Endodermal cell (in vitro differentiated cells): ENCODE data around the gene OSBPL7. TPM values are rescaled to one million over a fixed set of nuclear protein-coding genes. Genes with fewer than 3 reads are reported as not detected.

Experiments used
- DNase-seq: peaks from one replicate; pipeline ENCODE4 v3.0.0-alpha.2; 2017
- H3K27ac ChIP-seq: 2 replicates; pipeline ENCODE4 v1.5.1; 2013; ENCODE audit warnings: mild to moderate bottlenecking, low read depth, low read length, moderate library complexity
- H3K27me3 ChIP-seq: 2 replicates; pipeline ENCODE4 v1.6.1; 2013; ENCODE audit warnings: mild to moderate bottlenecking, low read length, moderate library complexity; ENCODE audit not compliant: insufficient read depth, control insufficient read depth, poor library complexity, severe bottlenecking
- H3K36me3 ChIP-seq: 2 replicates; pipeline ENCODE4 v1.7.0; 2013; ENCODE audit warnings: mild to moderate bottlenecking, low read length, moderate library complexity; ENCODE audit not compliant: control insufficient read depth, insufficient read depth
- H3K4me1 ChIP-seq: one replicate; pipeline ENCODE4 v1.7.0; 2013; ENCODE audit warnings: low read length; ENCODE audit not compliant: control insufficient read depth, insufficient read depth
- H3K4me3 ChIP-seq: 2 replicates; pipeline ENCODE4 v1.5.1; 2013; ENCODE audit warnings: mild to moderate bottlenecking, low read length, moderate library complexity
- H3K9ac ChIP-seq: 2 replicates; pipeline ENCODE4 v1.6.1; 2013; ENCODE audit warnings: mild to moderate bottlenecking, low read length, moderate library complexity; ENCODE audit not compliant: poor library complexity, severe bottlenecking; ENCODE audit errors: extremely low read depth
- H3K9me3 ChIP-seq: 2 replicates; pipeline ENCODE4 v1.6.1; 2013; ENCODE audit warnings: mild to moderate bottlenecking, low read length, moderate library complexity; ENCODE audit not compliant: control insufficient read depth
- H3K27ac Mint-ChIP-seq: 2 replicates; pipeline ENCODE4 v1.8.0; 2020; ENCODE audit warnings: mixed read lengths
- H3K27me3 Mint-ChIP-seq: 2 replicates; pipeline ENCODE4 v1.8.0; 2021; ENCODE audit warnings: mild to moderate bottlenecking, mixed read lengths; ENCODE audit not compliant: insufficient read depth
- H3K36me3 Mint-ChIP-seq: 2 replicates; pipeline ENCODE4 v1.8.0; 2020; ENCODE audit warnings: low read depth, mixed read lengths
- H3K4me1 Mint-ChIP-seq: 2 replicates; pipeline ENCODE4 v1.8.0; 2020; ENCODE audit warnings: mixed read lengths
- H3K4me3 Mint-ChIP-seq: 2 replicates; pipeline ENCODE4 v1.8.0; 2020; ENCODE audit warnings: mild to moderate bottlenecking, moderate library complexity, mixed read lengths
- H3K9me3 Mint-ChIP-seq: 2 replicates; pipeline ENCODE4 v1.8.0; 2020; ENCODE audit warnings: mild to moderate bottlenecking, mixed read lengths
- CTCF ChIP-seq: fragments of 200-600 bp; sonication (generic); conservative IDR thresholded peaks from 2 replicates; pipeline ENCODE4 v1.5.0; 2021; ENCODE audit warnings: antibody characterized with exemption, mild to moderate bottlenecking
- WGBS, 2 experiments: methylation state at CpG; one replicate each; pipeline versions ENCODE4 v1.1.5 to v1.1.7; 2013; ENCODE audit warnings: missing lambda C conversion rate in 2 of 2, mixed read lengths in 1 of 2; ENCODE audit not compliant: insufficient coverage in 1 of 2, insufficient read length in 1 of 2; 5-methylcytosine and 5-hydroxymethylcytosine counted together
- total RNA-seq, 2 donors: library from RNA; stranded (reverse); fragmentation: NEBNext Ultra II Directional in 1 of 2; extraction: Animal tissue kit (Norgen Biotek cat#: 25700) in 1 of 2; gene quantifications; 2 replicates in 1 of 2; 3 replicates in 1 of 2; pipeline ENCODE4 v1.2.1, GENCODE V29; 2021

OSBPL7 gene
- total RNA-seq, 2 donors from 2014 or later = 11.4 to 15.5 TPM

GRCh38 chr17:47816947-47817346, 4.6 kb downstream of the OSBPL7 start:
- H3K36me3 Mint-ChIP-seq = peaks cover 17% of the 10 kb centered on the region
- no peak overlapping the region for H3K4me3 ChIP-seq
- no peaks in the 10 kb centered on the region for H3K4me1 ChIP-seq
- DNase-seq = no peak
- WGBS, 2 experiments = 94 to 98% methylated on average over 7 to 10 of the region's 10 CpGs
- H3K27me3 Mint-ChIP-seq = no peaks in the 10 kb centered on the region
- H3K27ac ChIP-seq = no peak overlapping the region
- H3K9me3 Mint-ChIP-seq = no peaks in the 10 kb centered on the region
- peaks cover 13% of the 10 kb centered on the region for H3K36me3 ChIP-seq
- H3K27me3 ChIP-seq = no peaks in the 10 kb centered on the region
- no peak overlapping the region for H3K4me3 Mint-ChIP-seq
- no peaks in the 10 kb centered on the region for H3K9me3 ChIP-seq
- H3K9ac ChIP-seq = no peak overlapping the region
- TF ChIP-seq CTCF = no peak
- peaks cover 10% of the 10 kb centered on the region for H3K4me1 Mint-ChIP-seq
- no peak overlapping the region for H3K27ac Mint-ChIP-seq

- peaks cover 17% of the 10 kb centered on the region for H3K36me3 Mint-ChIP-seq
- TF ChIP-seq CTCF = no peak
- Histone ChIP-seq H3K4me3 (no peak overlapping the region), H3K36me3 (peaks cover 13% of the 10 kb centered on the region), H3K9ac (no peak overlapping the region), H3K27me3 (no peaks in the 10 kb centered on the region), H3K9me3 (no peaks in the 10 kb centered on the region), H3K4me1 (no peaks in the 10 kb centered on the region), H3K27ac (no peak overlapping the region)
- no peaks in the 10 kb centered on the region for H3K9me3 Mint-ChIP-seq
- DNase-seq = no peak
- H3K27me3 Mint-ChIP-seq = no peaks in the 10 kb centered on the region
- 94% methylated on average over 12 to 21 of the region's 21 CpGs for WGBS, 2 experiments
- H3K27ac Mint-ChIP-seq = no peak overlapping the region
- H3K4me3 Mint-ChIP-seq = no peak overlapping the region
- H3K4me1 Mint-ChIP-seq = peaks cover 6% of the 10 kb centered on the region
These were observed 5.4 kb downstream of the OSBPL7 start for GRCh38 chr17:47816111-47816735.

- no peaks in the 10 kb centered on the region for H3K9me3 Mint-ChIP-seq
- H3K4me3 Mint-ChIP-seq = no peak overlapping the region
- no peak for DNase-seq
- H3K27me3 Mint-ChIP-seq = no peaks in the 10 kb centered on the region
- no peak overlapping the region for H3K27ac Mint-ChIP-seq
- no peak overlapping the region for H3K27ac ChIP-seq
- no peak for TF ChIP-seq CTCF
- H3K4me1 ChIP-seq = no peaks in the 10 kb centered on the region
- no peak overlapping the region for H3K9ac ChIP-seq
- no peak overlapping the region for H3K4me3 ChIP-seq
- H3K27me3 ChIP-seq = no peaks in the 10 kb centered on the region
- peaks cover 2% of the 10 kb centered on the region for H3K4me1 Mint-ChIP-seq
- peaks cover 18% of the 10 kb centered on the region for H3K36me3 Mint-ChIP-seq
- H3K9me3 ChIP-seq = no peaks in the 10 kb centered on the region
- WGBS, 2 experiments = 87 to 94% methylated on average over 20 to 21 of the region's 21 CpGs
- H3K36me3 ChIP-seq = peaks cover 13% of the 10 kb centered on the region
These were observed 6.3 kb downstream of the OSBPL7 start for GRCh38 chr17:47815106-47815918.
